Stimulated activated CD8-positive, alpha-beta memory T cell treated with anti-CD3 and anti-CD28 coated beads, Interleukin-15, amount 100 ng/mL, for 1 hour (primary cell): ENCODE measurements around the gene CHAT.
"Not testable (repeated sequence)": the region's sequence is repeated elsewhere in the genome, so short reads cannot be mapped to it uniquely, and the experiment has no call there.

Experiments
- DNase-seq: peaks from one replicate; pipeline ENCODE4 v3.0.0-alpha.2; 2020; ENCODE audit warnings: low read depth

CHAT gene

GRCh38 chr10:49653273-49653929 is 39.6 kb downstream of the CHAT start:
- no peak for DNase-seq

DNA sequence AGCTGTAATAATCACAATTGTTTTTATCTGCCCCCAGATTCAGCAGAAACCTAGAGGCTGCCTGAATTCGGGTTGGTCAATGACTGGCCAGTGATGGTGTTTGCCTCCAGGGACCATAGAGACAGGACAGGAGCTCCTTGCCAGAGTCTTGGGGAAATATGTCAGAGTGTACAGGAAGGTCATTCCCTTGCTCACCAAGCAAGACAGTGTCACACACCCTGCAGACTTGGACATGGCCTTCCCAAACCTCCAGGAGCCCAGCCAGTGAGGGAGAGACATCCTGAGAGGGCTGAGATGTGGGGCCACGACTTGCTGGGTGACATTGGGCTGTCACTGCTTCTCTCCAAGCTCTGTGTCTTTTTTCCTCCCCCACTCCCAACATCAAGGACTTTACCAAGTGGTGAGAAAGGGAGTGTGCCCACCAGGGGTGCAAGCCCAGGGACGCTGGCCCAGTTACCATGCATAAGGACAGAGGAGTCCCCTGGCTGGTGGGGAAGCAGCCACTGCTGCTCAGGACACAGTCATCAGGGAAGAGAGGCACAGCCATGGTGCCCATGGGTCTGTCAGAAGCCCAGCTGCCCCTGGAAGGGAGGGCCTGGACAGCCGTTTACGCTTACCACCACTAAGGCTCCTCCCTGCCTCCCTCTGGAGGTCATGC is 40.3 kb downstream of the CHAT start:
- DNase-seq = no peak

- DNase-seq = no peak
These were observed 41.3 kb downstream of the CHAT start for GRCh38 chr10:49655099-49655498.

- DNase-seq = no peak
These were observed 43.1 kb downstream of the CHAT start for GRCh38 chr10:49656845-49657493.

- no peak for DNase-seq
These were observed 43.8 kb downstream of the CHAT start for GRCh38 chr10:49657606-49658005.

DNA sequence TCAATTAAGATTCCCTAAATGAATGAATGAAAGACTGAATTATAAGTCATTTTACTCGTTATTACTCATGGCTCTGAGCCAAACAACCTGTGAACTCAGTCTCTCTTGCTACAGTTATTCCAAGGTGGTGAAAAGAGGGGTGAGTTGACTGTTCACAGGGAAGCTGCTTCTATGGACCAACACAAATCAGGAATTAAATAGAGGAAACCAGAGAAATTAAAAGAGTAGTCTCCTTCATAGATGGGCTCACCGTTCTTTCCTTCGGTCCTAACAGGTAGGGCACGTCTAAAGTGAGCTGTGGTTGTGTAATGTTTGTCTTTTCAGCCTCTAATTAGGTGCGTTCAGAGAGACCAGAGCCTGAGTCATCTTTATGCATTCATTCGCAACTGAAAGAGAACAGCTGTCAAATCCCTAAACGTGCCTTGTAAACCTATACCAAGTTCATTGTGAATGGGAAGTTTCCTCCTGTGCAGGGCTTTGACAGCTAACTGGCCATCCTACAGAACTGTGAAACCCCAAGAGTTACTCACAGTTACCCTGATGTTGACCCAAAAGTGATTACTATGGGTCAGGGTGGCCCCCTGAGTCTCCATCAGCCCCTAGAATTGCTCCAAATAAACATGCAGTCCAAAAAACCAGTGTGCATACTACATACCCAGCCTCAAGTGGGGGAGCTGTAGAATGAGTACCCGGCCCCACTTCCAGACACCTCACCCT is 47.5 kb downstream of the CHAT start:
- DNase-seq = no peak

- DNase-seq = no peak
These were observed 48.5 kb downstream of the CHAT start for GRCh38 chr10:49662169-49662830.

GRCh38 chr10:49663596-49663995 is 49.8 kb downstream of the CHAT start:
- DNase-seq = no peak

GRCh38 chr10:49664006-49664841 is 50.4 kb downstream of the CHAT start:
- DNase-seq = no peak

DNA sequence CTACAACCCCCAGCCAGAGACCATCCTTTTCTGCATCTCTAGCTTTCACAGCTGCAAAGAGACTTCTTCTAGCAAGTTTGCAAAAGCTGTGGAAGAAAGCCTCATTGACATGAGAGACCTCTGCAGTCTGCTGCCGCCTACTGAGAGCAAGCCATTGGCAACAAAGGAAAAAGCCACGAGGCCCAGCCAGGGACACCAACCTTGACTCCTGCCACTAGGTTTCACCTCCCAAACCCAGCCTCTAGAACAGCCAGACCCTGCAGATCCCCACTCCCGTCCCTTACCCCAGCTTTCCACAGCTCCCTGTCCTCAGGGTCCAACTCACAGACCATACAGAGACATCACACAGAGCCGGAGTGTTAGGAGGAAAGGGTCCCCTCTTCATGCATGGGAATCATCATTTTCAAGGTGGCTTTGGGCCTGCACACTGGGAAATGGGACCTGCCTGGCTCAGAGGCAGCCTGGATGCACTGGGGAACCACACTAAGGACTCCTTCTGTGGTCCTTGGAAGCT is 51.1 kb downstream of the CHAT start:
- DNase-seq = no peak

DNA sequence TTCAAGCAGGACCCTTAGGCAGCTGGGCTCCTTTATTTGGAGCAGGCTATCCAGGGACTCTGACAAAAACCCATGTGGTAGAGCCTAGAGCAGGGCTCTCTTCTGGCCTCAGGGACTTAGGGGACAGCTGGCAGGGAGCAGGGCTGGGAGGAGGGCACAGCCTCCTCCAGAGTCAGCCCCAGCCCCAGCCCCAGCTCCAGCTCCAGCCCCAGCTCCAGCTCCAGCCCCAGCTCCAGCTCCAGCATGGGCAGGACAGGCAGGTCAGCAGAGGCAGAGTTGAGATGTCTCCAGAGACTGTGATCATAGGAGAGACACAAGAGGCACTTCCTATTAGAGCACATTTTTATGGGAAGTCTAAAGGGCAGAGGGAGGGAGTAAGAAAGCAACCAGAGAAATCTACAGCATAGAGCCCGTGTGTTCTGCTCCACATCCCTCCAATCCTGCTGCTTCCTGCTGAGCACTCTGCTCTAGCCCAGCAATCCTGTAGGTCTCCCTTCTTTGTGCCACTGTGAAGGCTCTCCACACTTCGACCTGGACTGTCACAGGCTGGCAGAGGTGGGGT is 52.3 kb downstream of the CHAT start:
- DNase-seq = no peak

DNA sequence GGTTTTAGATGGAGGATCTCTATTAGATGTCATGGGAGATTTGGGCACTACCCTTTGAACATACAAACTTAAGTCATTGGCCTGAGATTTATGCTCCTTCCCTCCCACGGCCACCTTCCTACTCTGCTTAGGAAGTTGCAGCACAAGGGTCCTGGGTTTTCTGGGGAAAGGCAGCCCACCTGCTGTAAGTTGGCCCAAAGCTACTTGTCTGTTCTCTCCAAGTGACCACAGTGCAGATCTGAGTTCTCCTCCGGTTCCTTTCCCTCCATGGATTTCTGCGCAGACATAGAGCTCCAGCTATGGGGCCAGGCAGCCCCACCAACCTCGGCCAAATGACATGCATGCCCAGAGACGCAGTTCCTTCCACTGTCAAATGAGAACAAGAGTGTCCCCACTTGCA is 52.8 kb downstream of the CHAT start:
- DNase-seq = no peak

GRCh38 chr10:49667991-49668390 is 54.2 kb downstream of the CHAT start:
- no peak for DNase-seq

DNA sequence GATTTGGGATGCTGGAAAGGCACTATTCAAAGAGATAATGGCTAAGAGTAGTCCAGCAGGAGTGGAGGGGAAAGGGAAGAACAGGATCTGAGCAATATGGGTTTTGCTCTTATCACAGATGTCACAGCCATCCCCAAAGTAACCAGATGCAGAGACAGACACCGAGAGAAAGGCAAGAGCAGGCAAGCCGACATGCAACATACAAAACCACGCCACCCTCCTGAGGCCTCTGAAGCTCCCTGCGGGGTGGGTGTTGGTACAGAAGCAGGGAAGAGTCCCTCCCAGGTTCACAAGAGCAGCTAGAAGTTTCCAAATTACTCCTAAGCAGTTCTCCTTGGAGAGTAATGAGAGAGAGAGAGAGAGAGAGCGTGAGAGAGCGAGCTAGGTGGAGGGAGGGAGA is 54.8 kb downstream of the CHAT start:
- DNase-seq = no peak

GRCh38 chr10:49678827-49679479 is 65.1 kb downstream of the CHAT start:
- no peak for DNase-seq

- no peak for DNase-seq
These were observed 65.7 kb downstream of the CHAT start, which contains the start of gene C10orf53 for GRCh38 chr10:49679480-49679893. TSS of gene C10orf53 (plus strand) at chr10:49679651. CDS start at chr10:49679698, 47 bp downstream.

- DNase-seq = not testable (repeated sequence)
These were observed 68.6 kb downstream of the CHAT start for GRCh38 chr10:49682449-49682848.

- no peak for DNase-seq
These were observed 69.0 kb downstream of the CHAT start for GRCh38 chr10:49682879-49683278.

DNA sequence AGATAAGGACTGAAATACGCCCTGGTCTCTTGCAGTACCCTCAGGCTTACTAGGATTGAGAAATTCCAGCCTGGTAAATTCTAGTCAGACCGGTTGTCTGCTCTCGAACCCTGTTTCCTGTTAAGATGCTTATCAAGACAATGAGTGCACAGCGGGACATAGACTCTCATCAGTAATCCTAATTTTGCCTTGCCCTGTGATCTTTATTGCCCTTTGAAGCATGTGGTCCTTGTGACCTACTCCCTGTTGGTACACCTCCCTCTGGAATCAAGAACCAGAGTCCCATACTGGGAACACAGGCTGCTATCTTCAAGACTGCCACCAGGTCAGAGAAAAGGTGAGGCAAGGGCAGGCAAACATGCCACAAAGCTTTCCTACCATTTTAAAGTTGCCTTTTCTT is 72.8 kb downstream of the CHAT start:
- no peak for DNase-seq

GRCh38 chr10:49688261-49688846 is 74.5 kb downstream of the CHAT start:
- no peak for DNase-seq
